ENCODE results near the gene MAFG. TPM values are rescaled to one million over a fixed set of nuclear protein-coding genes. Genes with fewer than 3 reads are reported as not detected.

Gene MAFG
- total and polyA plus RNA-seq, 12 donors = 7.7 to 44.5 (median 22.1) TPM

GRCh38 chr17:81901167-81902022 lies 26.1 kb downstream of the MAFG start:
- no peak for TF ChIP-seq POLR2A (IDR thresholded peaks at IDR 0.05)
- TF ChIP-seq, protein P1, sequence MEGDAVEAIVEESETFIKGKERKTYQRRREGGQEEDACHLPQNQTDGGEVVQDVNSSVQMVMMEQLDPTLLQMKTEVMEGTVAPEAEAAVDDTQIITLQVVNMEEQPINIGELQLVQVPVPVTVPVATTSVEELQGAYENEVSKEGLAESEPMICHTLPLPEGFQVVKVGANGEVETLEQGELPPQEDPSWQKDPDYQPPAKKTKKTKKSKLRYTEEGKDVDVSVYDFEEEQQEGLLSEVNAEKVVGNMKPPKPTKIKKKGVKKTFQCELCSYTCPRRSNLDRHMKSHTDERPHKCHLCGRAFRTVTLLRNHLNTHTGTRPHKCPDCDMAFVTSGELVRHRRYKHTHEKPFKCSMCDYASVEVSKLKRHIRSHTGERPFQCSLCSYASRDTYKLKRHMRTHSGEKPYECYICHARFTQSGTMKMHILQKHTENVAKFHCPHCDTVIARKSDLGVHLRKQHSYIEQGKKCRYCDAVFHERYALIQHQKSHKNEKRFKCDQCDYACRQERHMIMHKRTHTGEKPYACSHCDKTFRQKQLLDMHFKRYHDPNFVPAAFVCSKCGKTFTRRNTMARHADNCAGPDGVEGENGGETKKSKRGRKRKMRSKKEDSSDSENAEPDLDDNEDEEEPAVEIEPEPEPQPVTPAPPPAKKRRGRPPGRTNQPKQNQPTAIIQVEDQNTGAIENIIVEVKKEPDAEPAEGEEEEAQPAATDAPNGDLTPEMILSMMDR (IDR thresholded peaks at IDR 0.05) = no peak
- H3K27ac ChIP-seq = no peak overlapping the region
- H3K4me1 ChIP-seq (replicated peaks in 1 of 2) = peaks cover 3 to 14% of the 10 kb centered on the region in 2 donors
- 45 to 88% (median 66%) methylated on average over 8 to 21 of the region's 21 CpGs for WGBS, 4 donors
- no peak for DNase-seq
- H3K9me3 ChIP-seq (replicated peaks in 1 of 3) = no peaks in the 10 kb centered on the region
- H3K4me3 ChIP-seq = peak overlapping the region in 1 of 4 donors; percentile 12
- H3K27me3 ChIP-seq = peaks cover 4% of the 10 kb centered on the region
- H3K36me3 ChIP-seq (replicated peaks in 1 of 2) = peaks cover 0 to 34% of the 10 kb centered on the region in 2 donors
- intact Hi-C loops (cut with DNase I) = no loop called here

DNA sequence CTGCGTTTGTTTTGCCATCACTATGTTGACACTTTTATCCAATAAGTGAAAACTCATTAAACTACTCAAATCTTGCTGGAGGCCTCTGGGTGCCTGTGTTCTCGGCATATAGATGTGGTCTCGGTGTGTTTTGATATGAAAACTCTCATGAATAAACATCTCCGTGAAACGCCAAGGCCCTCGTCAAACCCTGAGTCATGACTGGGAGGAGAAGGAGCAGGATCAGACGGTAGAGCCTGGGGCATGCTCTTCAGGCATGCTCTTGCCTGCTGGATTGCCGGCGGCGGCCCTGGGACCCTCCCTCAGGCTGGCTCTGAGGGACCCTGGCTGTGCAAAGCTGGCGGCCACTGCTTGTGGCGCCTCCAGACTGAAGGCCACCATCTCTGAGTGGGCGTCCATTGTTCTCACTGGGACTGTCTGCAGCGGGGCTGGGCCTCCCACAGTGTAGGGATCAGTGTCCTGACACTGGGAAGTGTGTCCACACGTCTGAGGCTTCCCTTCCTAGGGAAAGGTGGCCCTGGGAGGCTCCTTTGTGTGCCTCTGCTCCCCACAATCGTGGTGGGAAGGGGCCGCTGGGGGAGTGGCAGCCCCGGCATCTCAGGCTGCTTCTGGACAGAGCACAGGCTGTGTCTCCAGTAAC lies 27.2 kb downstream of the MAFG start:
- Histone ChIP-seq H3K9me3 (replicated peaks in 1 of 3) (no peaks in the 10 kb centered on the region), H3K27me3 (peaks cover 4% of the 10 kb centered on the region), H3K27ac (no peak overlapping the region), H3K36me3 (replicated peaks in 1 of 2) (peaks cover 0 to 45% of the 10 kb centered on the region in 2 donors), H3K4me1 (replicated peaks in 1 of 2) (peaks cover 3 to 14% of the 10 kb centered on the region in 2 donors), H3K4me3 (no peak overlapping the region)
- WGBS, 4 donors = 67 to 81% (median 76%) methylated on average over 7 to 18 of the region's 18 CpGs
- DNase-seq = no peak
- TF ChIP-seq, protein P1 (IDR thresholded peaks at IDR 0.05) = no peak
- TF ChIP-seq POLR2A (IDR thresholded peaks at IDR 0.05) = no peak
- intact Hi-C loops (cut with DNase I) = no loop called here

GRCh38 chr17:81899514-81900166 lies 27.9 kb downstream of the MAFG start:
- Histone ChIP-seq H3K27me3 (peaks cover 4% of the 10 kb centered on the region), H3K27ac (no peak overlapping the region), H3K36me3 (replicated peaks in 1 of 2) (peaks cover 0 to 52% of the 10 kb centered on the region in 2 donors), H3K4me1 (replicated peaks in 1 of 2) (peaks cover 3 to 14% of the 10 kb centered on the region in 2 donors), H3K9me3 (replicated peaks in 1 of 3) (no peaks in the 10 kb centered on the region), H3K4me3 (no peak overlapping the region)
- intact Hi-C loops (cut with DNase I) = no loop called here
- no peak for DNase-seq
- TF ChIP-seq, protein P1 (IDR thresholded peaks at IDR 0.05) = no peak
- no peak for TF ChIP-seq POLR2A (IDR thresholded peaks at IDR 0.05)
- WGBS, 4 donors = 95 to 97% (median 95%) methylated on average over 6 to 22 of the region's 22 CpGs

- WGBS, 4 donors = 87 to 97% (median 91%) methylated on average over 5 to 9 of the region's 9 CpGs
- H3K27ac ChIP-seq = no peak overlapping the region
- H3K4me1 ChIP-seq (replicated peaks in 1 of 2) = peaks cover 3 to 14% of the 10 kb centered on the region in 2 donors
- H3K27me3 ChIP-seq = peaks cover 4% of the 10 kb centered on the region
- H3K4me3 ChIP-seq = no peak overlapping the region
- no peak for DNase-seq
- intact Hi-C loops (cut with DNase I) = no loop called here
- TF ChIP-seq, protein P1 (IDR thresholded peaks at IDR 0.05) = no peak
- no peak for TF ChIP-seq POLR2A (IDR thresholded peaks at IDR 0.05)
- H3K9me3 ChIP-seq (replicated peaks in 1 of 3) = no peaks in the 10 kb centered on the region
- H3K36me3 ChIP-seq (replicated peaks in 1 of 2) = peaks cover 0 to 58% of the 10 kb centered on the region in 2 donors
Measured at GRCh38 chr17:81898885-81899284, 28.6 kb downstream of the MAFG start.

Data from adrenal gland (tissue), 12 donors.